GM19351 (cell line): ENCODE measurements around the gene TSPAN31.
"Not testable (repeated sequence)": the region's sequence is repeated elsewhere in the genome, so short reads cannot be mapped to it uniquely, and the experiment has no call there.

Experiments
- ATAC-seq: cut with Tn5 transposase; IDR thresholded peaks from one replicate; pipeline ENCODE4 v1.9.1; 2021; ENCODE audit warnings: mild to moderate bottlenecking, moderate library complexity; ENCODE audit not compliant: unreplicated experiment

The TSPAN31 gene

DNA sequence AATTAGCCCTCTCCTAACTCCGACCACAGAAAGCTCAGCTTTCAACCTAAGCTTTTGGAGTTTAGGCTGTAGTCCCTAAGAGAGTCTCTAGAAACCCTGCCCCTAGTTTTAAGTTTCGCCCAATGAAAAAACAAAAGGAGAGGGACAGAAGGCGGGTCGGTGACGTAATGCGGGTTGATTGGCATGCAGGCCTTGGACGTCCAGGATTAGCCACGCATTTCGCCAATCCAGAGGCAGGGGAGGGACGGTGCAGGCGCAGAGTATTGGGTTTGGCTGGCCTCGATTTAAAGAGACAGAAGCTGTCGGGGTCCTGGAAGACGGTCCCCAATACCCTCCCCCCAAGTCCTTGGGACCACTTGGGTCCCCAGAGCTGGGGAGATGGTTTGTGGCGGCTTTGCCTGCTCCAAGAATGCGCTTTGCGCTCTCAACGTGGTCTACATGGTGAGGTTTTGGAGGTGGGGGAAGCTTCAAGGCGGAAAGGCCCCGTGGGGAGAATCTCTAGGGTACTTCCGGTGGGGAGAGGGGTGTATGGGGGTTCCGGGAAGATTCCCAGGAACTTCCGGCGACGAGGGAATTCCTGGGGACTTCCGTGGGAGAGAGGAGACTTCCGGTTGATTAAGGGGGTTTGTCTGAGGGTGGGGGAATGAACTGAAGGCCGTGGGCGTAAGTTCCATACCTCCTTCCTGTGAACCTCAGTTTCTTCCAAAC, at the start of gene TSPAN31:
TSPAN31 (plus strand) TSS at position 263 of the 708 bp plus-strand sequence; CDS start at position 379, 116 bp downstream.
- peak; percentile 71 for ATAC-seq

DNA sequence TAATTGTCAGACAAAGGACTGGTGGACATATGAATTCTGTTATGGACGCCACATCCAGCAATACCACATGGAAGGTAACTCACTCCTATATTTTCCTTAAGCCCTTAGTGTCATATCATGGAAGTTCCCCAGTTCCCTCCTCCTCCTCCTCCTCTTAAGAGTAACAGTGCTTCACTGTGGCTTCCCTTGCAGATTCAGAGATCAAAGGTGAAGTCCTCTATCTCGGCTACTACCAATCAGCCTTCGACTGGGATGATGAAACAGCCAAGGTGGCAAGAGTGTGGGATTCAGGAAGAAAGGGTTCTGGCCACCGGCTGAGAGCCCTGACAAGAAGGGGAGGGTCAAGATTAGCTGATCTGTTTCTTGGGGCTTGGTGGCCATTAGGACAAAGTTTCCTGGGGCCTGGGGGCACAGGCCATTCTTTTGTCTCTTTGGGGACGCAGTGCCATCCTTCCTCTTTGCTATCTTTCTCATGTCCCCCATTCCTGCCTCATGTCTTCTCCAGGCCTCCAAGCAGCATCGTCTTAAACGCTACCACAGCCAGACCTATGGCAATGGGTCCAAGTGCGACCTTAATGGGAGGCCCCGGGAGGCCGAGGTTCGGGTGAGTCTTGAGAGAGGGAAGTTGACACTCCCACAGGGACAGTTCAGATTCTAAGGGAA, 48.9 kb upstream of the TSPAN31 start:
- ATAC-seq = no peak

GRCh38 chr12:57697076-57697475, 47.8 kb upstream of the TSPAN31 start:
- no peak for ATAC-seq

GRCh38 chr12:57698414-57698813, 46.4 kb upstream of the TSPAN31 start:
- no peak for ATAC-seq

- no peak for ATAC-seq
These were observed 44.5 kb upstream of the TSPAN31 start for GRCh38 chr12:57700317-57700716.

DNA sequence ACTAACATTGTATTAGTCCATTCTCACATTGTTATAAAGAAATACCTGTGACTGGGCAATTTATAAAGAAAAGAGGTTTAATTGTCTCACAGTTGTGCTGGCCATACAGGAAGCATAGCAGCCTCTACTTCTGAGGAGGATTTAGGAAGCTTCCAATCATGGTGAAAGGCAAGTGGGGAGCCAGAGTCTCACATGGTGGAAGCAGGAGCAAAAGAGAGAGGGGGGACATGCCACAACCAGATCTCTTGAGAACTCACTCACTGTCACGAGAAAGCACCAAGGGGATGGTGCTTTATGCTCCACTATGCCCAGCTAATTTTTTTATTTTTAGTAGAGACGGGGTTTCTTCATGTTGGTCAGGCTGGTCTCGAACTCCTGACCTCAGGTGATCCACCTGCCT, 37.6 kb upstream of the TSPAN31 start:
- ATAC-seq = no peak

- no peak for ATAC-seq
These were observed 36.5 kb upstream of the TSPAN31 start for GRCh38 chr12:57708296-57708695.

- ATAC-seq = no peak
These were observed 32.1 kb upstream of the TSPAN31 start for GRCh38 chr12:57712701-57713100.

DNA sequence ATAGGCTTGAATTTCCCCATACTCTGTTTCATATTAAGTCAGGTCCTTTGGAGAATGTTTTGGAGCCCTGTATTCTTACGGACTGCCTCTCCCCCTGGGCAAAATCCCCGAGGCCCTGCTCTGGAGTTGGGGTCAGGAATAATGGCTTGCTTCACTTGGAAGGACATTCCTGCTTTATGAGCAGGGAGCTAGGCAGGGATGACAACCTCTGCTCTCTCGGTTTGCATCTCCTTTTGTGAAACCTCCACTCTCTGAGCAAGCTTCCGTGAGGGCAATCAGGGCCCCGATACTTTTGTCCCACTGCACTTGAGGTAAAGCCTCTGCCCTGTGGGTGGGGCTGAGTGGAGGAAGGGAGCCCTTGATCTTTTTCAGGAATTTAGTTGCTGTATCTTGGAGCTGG, 31.6 kb upstream of the TSPAN31 start:
- ATAC-seq = no peak

DNA sequence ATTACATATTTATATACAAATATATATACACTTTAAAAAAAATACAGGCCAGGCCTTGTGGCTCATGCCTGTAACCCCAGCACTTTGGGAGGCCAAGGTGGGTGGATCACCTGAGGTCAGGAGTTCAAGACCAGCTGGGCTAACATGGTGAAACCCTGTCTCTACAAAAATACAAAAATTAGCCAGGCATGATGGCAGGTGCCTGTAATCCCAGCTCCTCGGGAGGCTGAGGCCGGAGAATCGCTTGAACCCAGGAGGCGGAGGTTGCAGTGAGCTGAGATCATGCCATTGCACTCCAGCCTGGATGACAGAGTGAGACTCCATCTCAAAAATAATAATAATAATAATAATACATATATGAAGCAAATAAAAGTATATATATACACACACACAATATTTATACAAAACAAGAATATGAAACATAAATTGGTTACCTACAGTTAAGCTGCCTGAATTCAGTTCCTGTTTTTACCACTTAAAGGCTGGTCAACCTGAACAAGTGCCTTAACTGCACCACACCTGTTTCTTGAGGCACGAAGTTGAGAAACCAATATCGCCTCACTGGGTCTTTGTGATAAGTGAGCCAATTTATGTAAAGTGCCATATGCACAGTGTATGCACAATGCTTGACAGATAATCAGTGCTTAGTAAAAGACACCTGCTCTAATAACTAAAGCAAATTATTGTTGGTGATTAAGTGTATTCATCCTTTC, 29.6 kb upstream of the TSPAN31 start:
- ATAC-seq = not testable (repeated sequence)

GRCh38 chr12:57715786-57716185, 29.1 kb upstream of the TSPAN31 start:
- no peak for ATAC-seq

DNA sequence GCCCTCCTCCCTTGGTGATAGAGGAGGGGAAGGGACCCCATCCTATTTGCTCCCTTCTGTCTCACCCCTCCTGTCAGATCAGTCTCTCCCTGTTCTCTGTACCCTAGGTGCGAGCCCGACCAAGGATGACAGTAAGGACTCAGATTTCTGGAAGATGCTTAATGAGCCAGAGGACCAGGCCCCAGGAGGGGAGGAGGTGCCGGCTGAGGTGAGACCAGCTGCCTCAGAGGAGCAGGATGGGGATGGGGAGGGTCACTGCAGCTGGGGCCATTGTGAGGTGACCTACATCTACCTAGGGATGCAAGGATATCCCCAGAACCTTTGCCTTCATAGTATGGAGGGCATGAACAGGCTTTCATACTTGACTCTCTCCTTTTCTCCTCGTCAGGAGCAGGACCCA, 28.5 kb upstream of the TSPAN31 start:
- ATAC-seq = no peak

- no peak for ATAC-seq
These were observed 27.7 kb upstream of the TSPAN31 start for GRCh38 chr12:57717131-57717530.

GRCh38 chr12:57717846-57718640, 26.8 kb upstream of the TSPAN31 start:
- ATAC-seq = no peak

GRCh38 chr12:57718641-57719528, 26.0 kb upstream of the TSPAN31 start:
- ATAC-seq = no peak

GRCh38 chr12:57719777-57720605, 24.8 kb upstream of the TSPAN31 start:
- no peak for ATAC-seq

DNA sequence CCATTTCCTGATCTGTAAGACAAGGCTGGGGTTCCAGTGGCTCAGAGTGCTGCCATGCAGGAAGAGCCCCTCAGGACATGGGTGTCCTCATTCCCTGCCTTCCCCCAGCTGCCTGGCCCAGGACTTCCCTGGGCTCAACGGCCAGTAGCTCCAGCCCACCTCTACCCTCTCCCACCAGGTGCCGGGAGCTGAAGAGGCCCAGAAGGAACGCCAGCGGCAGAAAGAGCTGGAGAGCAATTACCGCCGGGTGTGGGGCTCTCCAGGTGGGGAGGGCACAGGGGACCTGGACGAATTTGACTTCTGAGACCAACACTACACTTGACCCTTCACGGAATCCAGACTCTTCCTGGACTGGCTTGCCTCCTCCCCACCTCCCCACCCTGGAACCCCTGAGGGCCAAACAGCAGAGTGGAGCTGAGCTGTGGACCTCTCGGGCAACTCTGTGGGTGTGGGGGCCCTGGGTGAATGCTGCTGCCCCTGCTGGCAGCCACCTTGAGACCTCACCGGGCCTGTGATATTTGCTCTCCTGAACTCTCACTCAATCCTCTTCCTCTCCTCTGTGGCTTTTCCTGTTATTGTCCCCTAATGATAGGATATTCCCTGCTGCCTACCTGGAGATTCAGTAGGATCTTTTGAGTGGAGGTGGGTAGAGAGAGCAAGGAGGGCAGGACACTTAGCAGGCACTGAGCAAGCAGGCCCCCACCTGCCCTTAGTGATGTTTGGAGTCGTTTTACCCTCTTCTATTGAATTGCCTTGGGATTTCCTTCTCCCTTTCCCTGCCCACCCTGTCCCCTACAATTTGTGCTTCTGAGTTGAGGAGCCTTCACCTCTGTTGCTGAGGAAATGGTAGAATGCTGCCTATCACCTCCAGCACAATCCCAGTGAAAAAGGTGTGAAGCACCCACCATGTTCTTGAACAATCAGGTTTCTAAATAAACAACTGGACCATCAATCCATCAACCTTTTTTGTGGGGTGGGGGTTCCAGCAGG, 23.9 kb upstream of the TSPAN31 start:
- no peak for ATAC-seq
